Measurements from ENCODE around the gene F11R.
"Not testable (repeated sequence)": the region's sequence is repeated elsewhere in the genome, so short reads cannot be mapped to it uniquely, and the experiment has no call there.

F11R gene

GRCh38 chr1:161009602-161010211, 11.2 kb downstream of the F11R start:
- DNase-seq = no peak

DNA sequence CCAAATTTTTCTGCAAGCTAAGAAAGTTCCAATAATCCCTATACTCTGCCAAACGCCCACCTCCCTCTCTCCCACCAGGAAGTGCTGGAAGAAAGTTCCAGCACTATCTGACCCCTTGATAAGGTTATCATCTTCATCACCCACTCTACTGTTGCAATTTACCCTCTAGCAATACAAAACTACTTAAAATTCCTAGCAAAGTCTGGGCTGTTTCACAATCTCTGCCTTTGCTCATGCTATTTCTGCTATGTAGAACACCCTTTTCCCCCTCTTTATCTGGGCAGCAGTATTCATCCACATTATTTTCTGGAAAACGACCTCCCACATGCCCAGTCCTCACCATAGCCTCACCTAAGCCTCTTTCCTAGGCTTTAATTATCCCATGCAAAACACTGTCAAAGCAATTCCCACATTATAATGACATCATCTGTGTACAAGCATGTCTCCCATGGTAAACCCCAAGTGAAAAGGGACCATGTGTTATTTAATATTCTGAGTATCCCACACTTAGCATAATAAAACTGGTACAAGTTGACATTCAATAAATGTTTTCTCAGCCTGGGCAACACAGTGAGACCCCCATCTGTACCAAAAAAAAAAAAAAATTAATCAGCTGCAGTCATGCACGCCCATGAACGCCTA, 12.0 kb downstream of the F11R start:
- no peak for DNase-seq

DNA sequence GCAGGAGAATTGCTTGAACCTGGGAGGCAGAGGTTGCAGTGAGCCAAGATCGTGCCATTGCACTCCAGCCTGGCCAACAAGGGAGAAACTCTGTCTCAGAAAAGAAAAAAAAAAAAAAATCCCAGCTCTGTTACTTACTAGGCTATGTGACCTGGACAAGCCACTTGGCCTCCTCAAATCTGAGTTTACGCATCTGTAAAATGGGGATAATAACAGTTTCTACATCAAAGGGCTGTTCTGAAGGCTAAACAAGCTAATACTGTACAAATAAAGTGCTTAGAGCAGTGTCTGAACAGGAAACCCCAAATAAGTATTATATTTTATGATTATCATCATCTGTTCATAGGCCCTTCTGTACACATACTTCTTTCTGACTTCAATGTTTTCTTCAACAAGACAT, 13.6 kb downstream of the F11R start:
- no peak for DNase-seq

DNA sequence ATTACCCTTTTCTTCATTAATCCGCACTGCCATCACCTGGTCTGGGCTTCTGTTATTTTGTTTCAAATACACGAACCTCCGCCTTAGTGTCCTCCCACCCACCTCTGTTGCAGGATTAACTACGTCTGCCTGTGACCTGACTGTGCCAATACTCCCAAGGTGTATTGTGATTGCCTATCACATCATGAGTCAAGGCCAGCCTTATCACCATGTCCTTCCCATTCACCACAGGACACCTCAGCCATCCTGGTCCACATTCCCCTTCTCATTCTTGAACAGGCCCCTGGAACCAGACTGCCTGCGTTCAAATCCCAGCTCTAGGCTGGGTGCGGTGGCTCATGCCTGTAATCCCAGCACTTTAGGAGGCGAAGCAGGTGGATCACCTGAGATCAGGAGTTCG, 14.4 kb downstream of the F11R start:
- no peak for DNase-seq

- no peak for DNase-seq
These were observed 19.4 kb downstream of the F11R start for GRCh38 chr1:161001525-161001924.

- DNase-seq = no peak
These were observed 20.0 kb downstream of the F11R start for GRCh38 chr1:161000736-161001480.

GRCh38 chr1:160999376-160999775, 21.6 kb downstream of the F11R start:
- no peak for DNase-seq

DNA sequence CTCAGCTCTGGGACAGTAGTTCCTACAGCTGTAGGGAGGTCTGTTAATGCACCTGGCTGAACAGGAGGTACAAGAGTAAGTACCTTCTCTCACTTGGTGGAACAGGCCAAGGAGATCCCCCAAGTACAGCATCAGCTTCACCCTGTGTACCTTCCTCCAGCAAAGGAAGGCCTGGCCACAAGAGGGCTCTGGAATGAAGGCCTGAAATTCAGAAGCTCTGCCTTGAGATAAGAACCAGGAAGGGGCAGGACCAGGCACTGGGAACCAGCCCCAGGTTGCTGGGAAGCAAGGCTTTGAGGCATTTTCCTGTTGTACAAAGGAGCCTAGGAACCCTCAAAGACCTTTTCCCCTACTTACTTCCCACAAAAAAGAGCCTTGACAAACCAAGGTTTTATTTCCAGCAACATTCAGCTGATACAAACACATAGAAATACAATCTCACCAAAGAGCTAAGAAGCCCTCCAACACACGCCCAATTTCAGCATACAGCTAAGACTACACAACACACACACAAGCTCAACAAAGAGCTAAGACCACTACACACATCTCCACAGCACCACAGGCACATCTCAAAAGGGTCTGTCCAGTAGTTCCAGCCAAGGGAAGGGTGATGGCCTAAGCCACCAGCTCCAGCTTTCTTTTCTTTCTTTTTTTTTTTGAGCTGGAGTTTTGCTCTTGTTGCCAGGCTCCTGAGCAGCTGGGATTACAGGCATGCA, 23.5 kb downstream of the F11R start:
- DNase-seq = peak; percentile 56

GRCh38 chr1:160996178-160996577, 24.8 kb downstream of the F11R start:
- DNase-seq = no peak

DNA sequence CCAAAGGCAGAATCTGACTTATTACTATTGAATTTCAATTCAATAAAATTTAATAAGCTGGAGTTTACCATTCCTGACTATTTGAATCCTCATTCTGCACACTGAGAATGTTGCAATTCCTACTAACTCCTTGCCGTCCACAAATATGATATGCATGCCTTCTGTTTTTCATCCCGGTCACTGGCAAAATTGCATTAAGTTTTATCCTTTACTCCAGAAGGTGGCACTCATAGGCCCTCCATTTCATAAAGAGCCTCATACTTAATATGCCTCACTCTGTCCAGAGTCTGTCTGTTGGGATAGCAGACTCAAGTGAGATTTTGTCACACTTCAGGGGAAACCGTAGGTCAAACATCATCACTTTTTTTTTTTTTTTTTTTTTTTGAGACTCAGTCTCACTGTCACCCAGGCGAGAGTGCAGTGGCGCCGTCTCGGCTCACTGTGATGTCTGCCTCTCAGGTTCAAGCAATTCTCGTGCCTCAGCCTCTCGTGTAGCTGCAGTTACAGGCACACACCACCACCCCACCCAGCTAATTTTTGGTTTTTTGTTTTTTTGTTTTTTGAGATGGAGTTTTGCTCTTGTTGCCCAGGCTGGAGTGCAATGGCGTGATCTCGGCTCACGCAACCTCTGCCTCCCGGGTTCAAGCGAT, 27.3 kb downstream of the F11R start:
- DNase-seq = no peak

- DNase-seq = not testable (repeated sequence)
These were observed 28.9 kb downstream of the F11R start for GRCh38 chr1:160992036-160992435.

DNA sequence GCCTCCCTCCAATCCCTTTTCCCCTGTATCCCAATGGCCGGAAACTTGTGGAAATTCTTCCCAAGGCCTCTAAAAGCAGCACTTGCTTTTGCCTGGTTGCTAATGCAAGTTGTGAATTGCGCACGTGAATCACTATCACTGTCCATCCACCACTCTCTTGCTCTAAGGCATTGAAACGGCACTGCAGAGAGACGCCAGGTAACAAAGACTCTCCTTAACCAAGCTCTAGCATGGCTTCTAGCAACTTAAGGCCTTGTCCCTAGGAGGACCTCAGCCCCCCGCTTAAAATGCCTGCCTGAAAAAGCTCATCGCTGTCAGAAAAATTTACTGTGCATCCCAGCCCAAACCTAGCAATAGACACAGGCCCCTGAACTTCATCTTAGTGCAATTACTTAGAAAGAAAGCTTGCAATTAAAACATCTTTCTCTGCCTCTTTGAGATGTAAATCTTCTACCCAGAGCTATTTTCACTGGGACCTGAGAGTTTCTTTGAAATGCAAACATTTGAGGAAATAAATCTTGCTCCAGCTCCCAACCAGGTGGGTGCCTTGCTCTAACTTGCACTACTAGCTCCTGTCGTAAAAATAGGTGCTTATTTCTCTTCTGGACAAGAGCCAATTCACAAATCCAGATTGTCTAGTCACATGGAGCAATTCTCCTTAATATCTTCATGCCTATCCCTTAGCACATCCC, 33.4 kb downstream of the F11R start:
- DNase-seq = no peak

DNA sequence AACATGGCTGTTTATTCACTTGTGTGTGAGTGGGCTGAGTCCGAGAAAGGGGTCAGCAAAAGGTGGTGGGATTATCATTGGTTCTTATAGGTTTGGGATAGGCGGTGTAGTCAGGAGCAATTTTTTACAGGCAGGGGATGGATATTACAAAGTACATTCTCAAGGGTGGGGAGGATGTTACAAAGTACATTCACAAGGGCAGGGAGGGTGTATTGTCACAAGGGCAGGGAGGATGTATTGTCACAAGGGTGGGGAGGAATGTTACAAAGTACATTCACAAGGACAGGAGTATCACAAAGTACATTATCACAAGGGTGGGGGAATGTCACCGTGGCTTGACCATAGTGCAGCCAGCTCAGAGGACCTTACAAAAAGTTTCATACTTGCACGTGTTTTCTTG, 35.2 kb downstream of the F11R start:
- no peak for DNase-seq

GRCh38 chr1:160981584-160982411, 39.2 kb downstream of the F11R start:
- no peak for DNase-seq

DNA sequence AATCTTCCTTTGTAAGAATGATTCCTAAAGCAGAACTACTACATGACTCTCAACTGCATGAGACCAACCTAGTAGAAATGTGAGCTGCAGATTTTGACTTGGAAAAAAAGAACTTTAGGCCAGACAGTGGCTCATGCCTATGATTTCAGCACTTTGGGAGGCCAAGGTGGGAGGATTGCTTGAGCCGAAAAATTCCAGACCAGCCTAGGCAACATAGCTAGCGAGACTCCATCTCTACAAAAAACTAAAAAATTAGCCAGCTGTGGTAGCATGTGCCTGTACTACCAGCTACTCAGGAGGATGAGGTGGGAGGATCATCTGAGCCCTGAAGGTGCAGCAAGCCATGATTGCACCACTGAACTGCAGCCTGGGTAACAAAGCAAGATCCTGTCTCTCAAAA, 41.7 kb downstream of the F11R start:
- no peak for DNase-seq

GRCh38 chr1:160978510-160978927, 42.4 kb downstream of the F11R start:
- no peak for DNase-seq

DNA sequence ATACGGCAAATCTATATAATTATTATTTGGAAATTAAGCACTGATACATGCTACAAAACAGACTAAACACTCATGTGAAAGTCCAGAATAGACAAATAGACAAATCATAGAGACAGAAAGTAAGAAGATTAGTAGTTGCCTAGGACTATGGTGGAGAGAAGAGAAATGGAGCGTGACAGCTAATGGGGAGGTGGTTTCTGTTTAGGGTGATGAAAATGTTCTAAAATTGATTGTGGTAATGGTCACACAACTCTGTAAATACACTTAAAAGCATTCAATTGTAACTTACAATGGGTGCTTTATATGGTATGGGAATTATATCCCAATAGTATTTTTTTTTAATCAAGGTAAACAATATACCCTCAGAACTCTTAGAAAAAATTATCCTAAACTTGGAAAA, 45.9 kb downstream of the F11R start:
- no peak for DNase-seq

- no peak for DNase-seq
These were observed 47.5 kb downstream of the F11R start for GRCh38 chr1:160973491-160973890.

DNA sequence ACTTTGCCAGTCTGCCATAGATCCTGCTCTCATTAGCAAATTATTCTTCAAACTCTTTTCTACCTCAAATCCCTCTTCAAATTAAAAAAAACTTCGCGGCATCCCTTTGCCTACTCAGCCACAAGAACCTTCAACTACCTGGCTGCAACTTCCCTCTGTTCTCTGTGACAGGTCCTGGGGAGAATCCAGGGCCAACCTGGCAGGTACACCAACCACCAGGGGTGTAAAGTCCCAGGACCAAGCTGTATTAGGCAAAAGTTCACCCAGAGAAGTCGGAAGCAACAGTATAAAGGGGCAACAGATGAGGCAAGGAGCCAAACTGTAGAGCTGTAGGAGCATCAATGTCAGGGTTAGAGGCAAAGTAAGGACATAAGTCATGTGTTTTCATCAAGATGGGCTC, 48.0 kb downstream of the F11R start:
- no peak for DNase-seq

DNA sequence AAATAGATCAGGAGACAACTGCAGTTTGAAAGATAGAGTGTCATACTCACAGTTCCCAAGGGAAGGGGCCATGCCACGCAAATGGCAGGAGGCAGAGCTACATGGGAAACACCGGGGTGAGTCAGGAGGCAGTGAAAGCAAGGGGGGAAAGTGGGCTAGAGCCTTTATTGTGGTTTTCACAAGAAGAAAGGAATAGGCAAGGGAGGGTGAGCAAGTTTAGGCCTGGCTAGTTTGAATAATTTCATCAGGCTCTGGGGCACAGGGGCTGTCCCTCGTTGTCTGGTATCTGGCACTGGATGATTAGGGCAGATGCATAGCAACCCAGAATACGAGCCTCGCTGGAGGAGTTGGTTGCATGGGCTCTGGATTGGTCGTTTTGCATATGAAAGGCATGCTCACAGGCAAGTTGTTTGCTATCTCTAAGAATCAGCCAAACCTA, 49.3 kb downstream of the F11R start:
- DNase-seq = no peak

GRCh38 chr1:160963521-160963920, 57.4 kb downstream of the F11R start:
- DNase-seq = no peak

- DNase-seq = no peak
These were observed 59.5 kb downstream of the F11R start for GRCh38 chr1:160961419-160961818.
